Breast epithelium (tissue), 4 donors: Measurements from ENCODE around the gene OR11L1. TPM values are rescaled to one million over a fixed set of nuclear protein-coding genes. Genes with fewer than 3 reads are reported as not detected.

ENCODE experiments used
- DNase-seq, 2 donors: peaks; one replicate each; pipeline ENCODE4 v3.0.0-alpha.2; 2019; ENCODE audit warnings: low spot score in 2 of 2
- H3K27ac ChIP-seq, 2 donors: fragments of 200-600 bp; sonication (generic) in 1 of 2; one replicate each; pipeline ENCODE4 v1.5.1; 2016 to 2019; ENCODE audit warnings: mild to moderate bottlenecking in 1 of 2
- H3K27me3 ChIP-seq, 2 donors: fragments of 200-600 bp; sonication (generic) in 1 of 2; one replicate each; pipeline versions ENCODE4 v1.5.1 to v1.6.0; 2017 to 2019; ENCODE audit warnings: control low read depth in 1 of 2, mild to moderate bottlenecking in 1 of 2
- H3K36me3 ChIP-seq: fragments of 200-600 bp; one replicate; pipeline ENCODE4 v1.5.1; 2019
- H3K4me1 ChIP-seq, 2 donors: fragments of 200-600 bp; sonication (generic); one replicate each; pipeline ENCODE4 v1.5.1; 2016 to 2019; ENCODE audit warnings: control low read depth in 1 of 2
- H3K4me3 ChIP-seq, 3 donors: fragments of 200-600 bp; sonication (generic); 1 replicate in 2 of 3; 2 replicates in 1 of 3; pipeline ENCODE4 v1.5.1; 2016 to 2019; ENCODE audit warnings: mild to moderate bottlenecking in 3 of 3, moderate library complexity in 2 of 3
- H3K9me3 ChIP-seq, 2 donors: fragments of 200-600 bp; sonication (generic) in 1 of 2; one replicate each; pipeline ENCODE4 v1.5.1; 2016 to 2019; ENCODE audit warnings: control low read depth in 1 of 2
- CTCF ChIP-seq, 3 donors: fragments of 450-650 bp; IDR thresholded peaks; one replicate each; pipeline ENCODE4 v1.5.1; 2016 to 2017; ENCODE audit warnings: antibody characterized with exemption in 3 of 3, mild to moderate bottlenecking in 3 of 3, moderate library complexity in 3 of 3
- POLR2A ChIP-seq: fragments of 450-650 bp; IDR thresholded peaks from one replicate; pipeline ENCODE4 v1.6.1; 2016; ENCODE audit warnings: antibody characterized with exemption, mild to moderate bottlenecking, moderate library complexity
- POLR2AphosphoS5 ChIP-seq, 3 donors: sonication (generic); formaldehyde crosslinking; IDR thresholded peaks; one replicate each; pipeline ENCODE4 v1.6.1; 2017; ENCODE audit warnings: antibody characterized with exemption in 3 of 3
- intact Hi-C: fragments of 100-400 bp; cut with DNase I; formaldehyde crosslinking; loops from one replicate; pipeline ENCODE4 v1.15.1; 2023; ENCODE audit warnings: low total_unique reads
- total RNA-seq, 3 donors: library from RNA; depleted of rRNA; stranded (reverse); fragments of >200 nt; gene quantifications; one replicate each; pipeline ENCODE4 v1.1.0, GENCODE V29; 2016

OR11L1 gene
- total RNA-seq: not detected

DNA sequence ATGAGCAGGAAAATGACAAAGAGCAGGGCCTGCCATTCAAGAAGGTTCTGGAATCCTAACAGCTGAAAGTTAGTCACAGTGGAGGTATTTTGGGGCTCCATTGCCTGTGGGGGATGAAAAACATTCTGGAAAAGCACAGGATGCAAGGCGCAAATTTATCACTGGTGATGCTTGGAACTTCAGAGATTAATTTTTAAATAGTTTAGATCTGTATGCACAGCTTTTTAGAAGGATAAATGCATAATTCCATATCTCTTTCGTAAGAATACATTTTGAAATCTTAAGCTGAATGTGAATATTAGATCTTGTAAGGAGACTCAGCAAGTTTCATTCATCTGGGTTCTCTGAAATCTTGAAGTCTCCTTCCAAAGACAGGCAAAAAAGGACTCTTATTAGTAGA, at the start of gene OR11L1:
OR11L1 (minus strand) TSS at position 101 of the 400 bp plus-strand sequence; CDS start at position 101, 0 bp downstream.
- TF ChIP-seq POLR2AphosphoS5 (IDR thresholded peaks at IDR 0.05): no peak
- no peak for TF ChIP-seq POLR2A
- no peak for TF ChIP-seq CTCF (IDR thresholded peaks at IDR 0.05)
- intact Hi-C loops: no loop called here
- no peak for DNase-seq
- Histone ChIP-seq H3K4me1 (no peaks in the 10 kb centered on the region), H3K27me3 (no peaks in the 10 kb centered on the region), H3K4me3 (no peak within 1 kb of the TSS), H3K9me3 (no peaks in the 10 kb centered on the region), H3K27ac (no peak within 1 kb of the TSS), H3K36me3 (no peaks in the 10 kb centered on the region)

GRCh38 chr1:247884797-247885413, 43.2 kb upstream of the OR11L1 start:
- Histone ChIP-seq H3K36me3 (no peaks in the 10 kb centered on the region), H3K9me3 (no peaks in the 10 kb centered on the region), H3K27me3 (no peaks in the 10 kb centered on the region), H3K4me1 (no peaks in the 10 kb centered on the region), H3K27ac (no peak overlapping the region), H3K4me3 (no peak overlapping the region)
- no peak for TF ChIP-seq CTCF (IDR thresholded peaks at IDR 0.05)
- no peak for TF ChIP-seq POLR2AphosphoS5 (IDR thresholded peaks at IDR 0.05)
- TF ChIP-seq POLR2A: no peak
- no peak for DNase-seq
- intact Hi-C loops: no loop called here

DNA sequence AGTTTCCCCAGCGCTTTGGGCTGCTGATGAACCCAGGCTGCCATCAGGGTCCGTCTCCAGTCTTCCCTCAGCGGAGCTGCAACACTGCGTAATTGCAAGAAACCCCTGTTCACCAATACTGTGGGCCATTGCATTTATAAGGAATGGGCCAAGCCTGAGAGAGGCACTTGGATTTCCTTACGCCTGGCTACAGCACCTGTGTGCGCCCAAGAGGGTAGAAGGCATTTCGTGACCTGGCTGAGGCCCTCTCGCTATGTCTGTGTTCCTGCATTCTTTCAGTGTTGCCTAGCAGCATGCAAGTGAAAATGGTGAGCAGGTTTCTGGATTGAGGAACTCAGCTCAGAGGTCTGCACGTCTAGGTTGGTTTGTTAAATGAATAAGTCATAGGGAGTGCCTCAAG, 41.6 kb upstream of the OR11L1 start:
- intact Hi-C loops: no loop called here
- no peaks in the 10 kb centered on the region for H3K27me3 ChIP-seq
- H3K4me3 ChIP-seq: no peak overlapping the region
- H3K36me3 ChIP-seq: no peaks in the 10 kb centered on the region
- no peak for DNase-seq
- TF ChIP-seq POLR2AphosphoS5 (IDR thresholded peaks at IDR 0.05) (no peak), POLR2A (no peak), CTCF (IDR thresholded peaks at IDR 0.05) (no peak)
- no peak overlapping the region for H3K27ac ChIP-seq
- H3K4me1 ChIP-seq: no peaks in the 10 kb centered on the region
- no peaks in the 10 kb centered on the region for H3K9me3 ChIP-seq

- no peak for TF ChIP-seq POLR2A
- TF ChIP-seq POLR2AphosphoS5 (IDR thresholded peaks at IDR 0.05): no peak
- no peak for TF ChIP-seq CTCF (IDR thresholded peaks at IDR 0.05)
Observed at GRCh38 chr1:247865416-247865815, 23.7 kb upstream of the OR11L1 start.

GRCh38 chr1:247864644-247865043, 22.9 kb upstream of the OR11L1 start:
- Histone ChIP-seq H3K4me1 (no peaks in the 10 kb centered on the region), H3K27ac (no peak overlapping the region), H3K27me3 (no peaks in the 10 kb centered on the region), H3K9me3 (no peaks in the 10 kb centered on the region), H3K4me3 (no peak overlapping the region), H3K36me3 (no peaks in the 10 kb centered on the region)
- intact Hi-C loops: loop anchor here (5.0 kb wide), 1 partner anchor 462 kb away; no protein-coding TSS in a partner anchor
- TF ChIP-seq POLR2AphosphoS5 (IDR thresholded peaks at IDR 0.05) (no peak), POLR2A (no peak)
- no peak for DNase-seq

More at GRCh38 chr1:247865416-247865815, 23.7 kb upstream of the OR11L1 start:
- Histone ChIP-seq H3K4me1 (no peaks in the 10 kb centered on the region), H3K27me3 (no peaks in the 10 kb centered on the region), H3K9me3 (no peaks in the 10 kb centered on the region), H3K4me3 (no peak overlapping the region), H3K36me3 (no peaks in the 10 kb centered on the region), H3K27ac (no peak overlapping the region)
- DNase-seq: no peak
- intact Hi-C loops: loop anchor here (5.0 kb wide), 1 partner anchor 463 kb away; no protein-coding TSS in a partner anchor
